Hypothalamus (tissue), 51 donors: Measurements from ENCODE around the gene DHRSX.
"Not testable (repeated sequence)": the region's sequence is repeated elsewhere in the genome, so short reads cannot be mapped to it uniquely, and the experiment has no call there.

Experiments
- DNase-seq, 51 donors: peaks; one replicate each; lab custom pipeline; 2025; lab: John Stamatoyannopoulos, UW

DHRSX gene

GRCh38 chrX:2520539-2520938 is 19.8 kb upstream of the DHRSX start:
- DNase-seq, result no peak

GRCh38 chrX:2519638-2520037 is 18.9 kb upstream of the DHRSX start:
- not testable (repeated sequence) for DNase-seq

- DNase-seq, result no peak
Measured at GRCh38 chrX:2517055-2517454, 16.3 kb upstream of the DHRSX start.

- no peak for DNase-seq
Measured at GRCh38 chrX:2516623-2517022, 15.8 kb upstream of the DHRSX start.

GRCh38 chrX:2514131-2514530 is 13.4 kb upstream of the DHRSX start:
- no peak for DNase-seq

- DNase-seq, result no peak
Measured at GRCh38 chrX:2513121-2513664, 12.4 kb upstream of the DHRSX start.

GRCh38 chrX:2512501-2512900 is 11.7 kb upstream of the DHRSX start:
- no peak for DNase-seq

- DNase-seq, result no peak
Measured at GRCh38 chrX:2511326-2511725, 10.6 kb upstream of the DHRSX start.

- no peak for DNase-seq
Measured at GRCh38 chrX:2508648-2509335, 8.0 kb upstream of the DHRSX start.

GRCh38 chrX:2507904-2508627 is 7.3 kb upstream of the DHRSX start:
- no peak for DNase-seq

- no peak for DNase-seq
Measured at GRCh38 chrX:2507196-2507595, 6.4 kb upstream of the DHRSX start.

GRCh38 chrX:2505341-2505740 is 4.6 kb upstream of the DHRSX start:
- DNase-seq, result not testable (repeated sequence)

- no peak for DNase-seq
Measured at GRCh38 chrX:2504706-2505332, 4.0 kb upstream of the DHRSX start.

- DNase-seq, result no peak
Measured at GRCh38 chrX:2503591-2504500, 3.1 kb upstream of the DHRSX start.

- DNase-seq, result no peak
Measured at GRCh38 chrX:2502668-2503519, 2.1 kb upstream of the DHRSX start.

GRCh38 chrX:2502120-2502667 is 1.4 kb upstream of the DHRSX start:
- DNase-seq, result no peak

GRCh38 chrX:2501559-2502102 is 855 bp upstream of the DHRSX start:
- DNase-seq, result no peak

GRCh38 chrX:2500091-2500802 is 529 bp downstream of the DHRSX start:
- no peak for DNase-seq
